ENCODE data around the gene PI4KA. TPM values are rescaled to one million over a fixed set of nuclear protein-coding genes. Genes with fewer than 3 reads are reported as not detected.
"Not testable (repeated sequence)": the region's sequence is repeated elsewhere in the genome, so short reads cannot be mapped to it uniquely, and the experiment has no call there.

Gene PI4KA
- polyA plus RNA-seq, 1 of the 3 experiments (the other 2 are of a cell fraction): 30.0 TPM

DNA sequence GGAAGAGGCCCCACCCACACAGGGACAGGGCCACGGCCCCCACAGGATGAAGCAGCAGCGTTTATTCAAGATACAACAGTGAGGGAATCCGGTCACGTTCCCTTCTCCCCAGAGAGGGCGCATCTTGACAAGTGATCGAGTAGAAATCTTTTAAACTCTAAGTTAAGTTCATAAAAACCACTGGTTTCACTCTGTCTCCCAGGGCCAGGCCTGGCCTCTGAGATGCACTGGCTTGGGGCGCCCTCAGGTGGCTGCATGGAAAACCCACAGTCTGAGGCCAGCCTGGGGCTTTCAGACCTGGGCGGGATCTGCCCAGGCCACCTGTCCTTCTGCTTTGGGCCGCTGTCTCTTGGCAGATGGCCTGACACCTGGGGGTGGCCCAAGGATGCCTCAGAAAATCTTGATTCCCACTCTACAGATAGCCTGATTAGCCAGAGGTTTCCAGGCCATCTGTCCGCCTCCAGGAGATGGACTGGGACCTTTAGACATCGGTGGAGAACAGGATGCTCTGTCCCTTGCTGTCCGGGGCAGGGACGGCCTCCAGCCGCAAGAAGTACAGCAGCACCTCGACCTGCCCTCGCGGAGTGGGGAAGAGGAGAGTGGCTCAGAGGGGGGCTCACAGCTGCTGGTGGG is 161.0 kb downstream of the PI4KA start:
- H3K36me3 ChIP-seq (replicated peaks in 1 of 2; ENCODE audit: control insufficient read depth in 1 of 2, insufficient read depth in 2 of 2, low read length in 1 of 2); H3K79me2 ChIP-seq (ENCODE audit: insufficient read depth); H3K9me2 ChIP-seq; POLR2A ChIA-PET; H3K4me1 ChIP-seq (ENCODE audit: control insufficient read depth in 1 of 2, insufficient read depth in 2 of 2, low read depth in 1 of 2, low read length in 1 of 2); H3K27me3 ChIP-seq (ENCODE audit: insufficient read depth); H3F3A ChIP-seq (replicated peaks; ENCODE audit: insufficient read depth); H3K9me3 ChIP-seq; H3K4me3 ChIP-seq (ENCODE audit: low read depth in 2 of 2, low read length in 1 of 2); H4K20me1 ChIP-seq (ENCODE audit: insufficient read depth); CTCF ChIA-PET: not testable (repeated sequence)
- Histone ChIP-seq H3K27ac (ENCODE audit: low read depth in 2 of 2, low read length in 1 of 2) (0 out of 4 replicates have a peak overlapping the region, but pooled peaks of 1 of the 2 experiments have one; percentile 32), H2AFZ (ENCODE audit: low read depth) (peak overlapping the region; percentile 59; the same call in 1 of the 2 replicates), H3K9ac (peak overlapping the region; percentile 46; the same call in 1 of the 2 replicates), H3K4me2 (peak overlapping the region; percentile 44; the same call in 1 of the 2 replicates)
- DNase-seq: peak; percentile 79
- TF ChIP-seq SMC3 (IDR thresholded peaks at IDR 0.05; ENCODE audit: low read depth, low read length) (peak; percentile 70), RAD21 (IDR thresholded peaks at IDR 0.05; ENCODE audit: low read length) (peak; percentile 79)
- TF ChIP-seq, protein P1, sequence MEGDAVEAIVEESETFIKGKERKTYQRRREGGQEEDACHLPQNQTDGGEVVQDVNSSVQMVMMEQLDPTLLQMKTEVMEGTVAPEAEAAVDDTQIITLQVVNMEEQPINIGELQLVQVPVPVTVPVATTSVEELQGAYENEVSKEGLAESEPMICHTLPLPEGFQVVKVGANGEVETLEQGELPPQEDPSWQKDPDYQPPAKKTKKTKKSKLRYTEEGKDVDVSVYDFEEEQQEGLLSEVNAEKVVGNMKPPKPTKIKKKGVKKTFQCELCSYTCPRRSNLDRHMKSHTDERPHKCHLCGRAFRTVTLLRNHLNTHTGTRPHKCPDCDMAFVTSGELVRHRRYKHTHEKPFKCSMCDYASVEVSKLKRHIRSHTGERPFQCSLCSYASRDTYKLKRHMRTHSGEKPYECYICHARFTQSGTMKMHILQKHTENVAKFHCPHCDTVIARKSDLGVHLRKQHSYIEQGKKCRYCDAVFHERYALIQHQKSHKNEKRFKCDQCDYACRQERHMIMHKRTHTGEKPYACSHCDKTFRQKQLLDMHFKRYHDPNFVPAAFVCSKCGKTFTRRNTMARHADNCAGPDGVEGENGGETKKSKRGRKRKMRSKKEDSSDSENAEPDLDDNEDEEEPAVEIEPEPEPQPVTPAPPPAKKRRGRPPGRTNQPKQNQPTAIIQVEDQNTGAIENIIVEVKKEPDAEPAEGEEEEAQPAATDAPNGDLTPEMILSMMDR (IDR thresholded peaks at IDR 0.05): peak; percentile 86
- WGBS (ENCODE audit: low lambda C conversion rate): 0% methylated on average over 11 of the region's 17 CpGs

DNA sequence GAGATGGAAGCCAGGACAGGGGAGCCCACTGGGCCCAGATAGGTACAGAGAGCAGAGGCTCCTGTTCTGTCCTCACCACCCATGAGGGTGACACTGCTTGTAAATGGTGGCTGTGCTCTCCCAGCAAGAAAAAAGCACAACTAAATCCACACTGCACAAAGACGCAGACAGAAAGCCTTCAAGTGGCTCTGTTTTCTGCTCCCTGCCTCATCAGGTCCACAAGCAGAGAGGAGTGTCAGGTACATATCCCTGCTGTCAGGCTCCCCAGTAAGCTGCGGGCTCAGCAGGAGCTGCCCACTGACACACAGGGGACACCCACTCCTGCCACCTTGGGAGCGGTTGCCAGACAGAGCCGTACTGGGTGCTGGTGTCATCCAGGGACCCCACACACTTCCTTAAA is 162.6 kb downstream of the PI4KA start:
- CTCF ChIA-PET; POLR2A ChIA-PET; H4K20me1 ChIP-seq (ENCODE audit: insufficient read depth); H3F3A ChIP-seq (replicated peaks; ENCODE audit: insufficient read depth); H3K27me3 ChIP-seq (ENCODE audit: insufficient read depth); H3K4me2 ChIP-seq; DNase-seq; H2AFZ ChIP-seq (ENCODE audit: low read depth); H3K79me2 ChIP-seq (ENCODE audit: insufficient read depth); H3K9ac ChIP-seq; H3K4me1 ChIP-seq (ENCODE audit: control insufficient read depth in 1 of 2, insufficient read depth in 2 of 2, low read depth in 1 of 2, low read length in 1 of 2); H3K4me3 ChIP-seq (ENCODE audit: low read depth in 2 of 2, low read length in 1 of 2); H3K36me3 ChIP-seq (replicated peaks in 1 of 2; ENCODE audit: control insufficient read depth in 1 of 2, insufficient read depth in 2 of 2, low read length in 1 of 2); H3K27ac ChIP-seq (ENCODE audit: low read depth in 2 of 2, low read length in 1 of 2); H3K9me3 ChIP-seq; H3K9me2 ChIP-seq: not testable (repeated sequence)
- no CpG with 5 or more reads among the region's 4 CpGs for WGBS (ENCODE audit: low lambda C conversion rate)

DNA sequence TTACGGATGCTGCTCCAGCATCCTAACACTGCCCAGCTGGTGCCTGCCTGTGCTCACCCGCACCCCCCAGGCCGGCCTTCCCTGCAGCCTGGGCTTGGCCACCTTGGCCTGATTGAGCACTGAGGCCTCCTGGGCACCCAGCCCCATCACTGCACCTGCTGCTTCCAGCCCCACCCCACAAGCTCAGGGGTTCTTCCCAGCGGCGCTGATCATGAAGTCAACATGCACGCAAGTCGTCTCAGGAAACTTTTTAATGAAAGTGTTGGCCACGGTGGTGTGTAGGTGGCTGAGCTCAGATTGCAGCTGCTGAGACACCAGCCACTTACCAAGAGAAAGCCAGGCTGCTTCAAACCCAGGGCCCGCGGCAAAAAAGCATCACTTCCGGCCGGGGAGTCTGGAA is 163.4 kb downstream of the PI4KA start:
- H3K9me3 ChIP-seq; CTCF ChIA-PET; POLR2A ChIA-PET; H3K9me2 ChIP-seq; H3K4me2 ChIP-seq; H3K4me1 ChIP-seq (ENCODE audit: control insufficient read depth in 1 of 2, insufficient read depth in 2 of 2, low read depth in 1 of 2, low read length in 1 of 2); H2AFZ ChIP-seq (ENCODE audit: low read depth); H3K27ac ChIP-seq (ENCODE audit: low read depth in 2 of 2, low read length in 1 of 2); DNase-seq; H3K79me2 ChIP-seq (ENCODE audit: insufficient read depth); H4K20me1 ChIP-seq (ENCODE audit: insufficient read depth); H3K9ac ChIP-seq; H3K36me3 ChIP-seq (replicated peaks in 1 of 2; ENCODE audit: control insufficient read depth in 1 of 2, insufficient read depth in 2 of 2, low read length in 1 of 2); H3K27me3 ChIP-seq (ENCODE audit: insufficient read depth); H3F3A ChIP-seq (replicated peaks; ENCODE audit: insufficient read depth); H3K4me3 ChIP-seq (ENCODE audit: low read depth in 2 of 2, low read length in 1 of 2): not testable (repeated sequence)
- whole genome bisulfite sequencing (ENCODE audit: low lambda C conversion rate): no CpG with 5 or more reads among the region's 12 CpGs

DNA sequence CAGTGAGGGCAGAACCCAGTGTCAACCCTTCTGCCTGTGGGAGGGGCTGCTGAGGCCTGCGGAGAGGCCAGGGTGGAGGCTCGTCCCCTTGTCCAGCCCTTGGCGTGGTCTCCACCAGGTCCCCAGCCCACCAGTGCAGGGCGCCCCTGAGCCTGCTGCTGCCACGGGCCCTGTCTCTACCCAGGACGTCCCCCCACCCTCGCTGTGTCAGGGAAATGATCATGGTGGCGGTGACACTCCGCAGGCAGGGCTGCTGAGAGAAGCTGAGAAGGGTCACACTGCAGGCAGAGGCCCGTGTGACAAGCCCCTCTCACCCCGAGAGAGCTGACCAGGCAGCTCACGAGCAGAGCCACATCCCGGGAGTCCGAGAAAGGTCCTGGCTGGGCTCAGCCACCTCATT is 164.4 kb downstream of the PI4KA start:
- H3K4me2 ChIP-seq; H2AFZ ChIP-seq (ENCODE audit: low read depth); CTCF ChIA-PET; H3K4me1 ChIP-seq (ENCODE audit: control insufficient read depth in 1 of 2, insufficient read depth in 2 of 2, low read depth in 1 of 2, low read length in 1 of 2); H3K27me3 ChIP-seq (ENCODE audit: insufficient read depth); H3K4me3 ChIP-seq (ENCODE audit: low read depth in 2 of 2, low read length in 1 of 2); H3K79me2 ChIP-seq (ENCODE audit: insufficient read depth); H3K36me3 ChIP-seq (replicated peaks in 1 of 2; ENCODE audit: control insufficient read depth in 1 of 2, insufficient read depth in 2 of 2, low read length in 1 of 2); DNase-seq; H3K9ac ChIP-seq; H3K27ac ChIP-seq (ENCODE audit: low read depth in 2 of 2, low read length in 1 of 2); H3F3A ChIP-seq (replicated peaks; ENCODE audit: insufficient read depth); H3K9me3 ChIP-seq; H3K9me2 ChIP-seq; POLR2A ChIA-PET; H4K20me1 ChIP-seq (ENCODE audit: insufficient read depth): not testable (repeated sequence)
- 80% methylated on average over 2 of the region's 14 CpGs for WGBS (ENCODE audit: low lambda C conversion rate)

DNA sequence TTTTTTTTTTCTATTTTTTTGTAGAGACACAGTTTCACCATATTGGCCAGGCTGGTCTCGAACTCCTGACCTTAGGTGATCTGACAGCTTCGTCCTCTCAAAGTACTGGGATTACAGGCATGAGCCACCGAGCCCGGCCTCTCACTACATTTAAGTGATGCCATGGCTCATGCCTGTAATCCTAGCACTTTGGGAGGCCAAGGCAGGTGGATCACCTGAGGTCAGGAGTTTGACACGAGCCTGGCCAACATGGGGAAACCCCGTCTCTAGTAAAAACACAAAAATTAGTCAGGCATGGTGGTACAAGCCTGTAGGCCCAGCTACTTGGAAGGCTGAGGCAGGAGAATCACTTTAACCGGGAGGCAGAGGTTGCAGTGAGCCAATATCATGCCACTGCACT is 165.7 kb downstream of the PI4KA start:
- H3K79me2 ChIP-seq (ENCODE audit: insufficient read depth); H3K27me3 ChIP-seq (ENCODE audit: insufficient read depth); H3K4me1 ChIP-seq (ENCODE audit: control insufficient read depth in 1 of 2, insufficient read depth in 2 of 2, low read depth in 1 of 2, low read length in 1 of 2); H3K9me3 ChIP-seq; H3K27ac ChIP-seq (ENCODE audit: low read depth in 2 of 2, low read length in 1 of 2); H2AFZ ChIP-seq (ENCODE audit: low read depth); H3F3A ChIP-seq (replicated peaks; ENCODE audit: insufficient read depth); H3K4me2 ChIP-seq; H3K36me3 ChIP-seq (replicated peaks in 1 of 2; ENCODE audit: control insufficient read depth in 1 of 2, insufficient read depth in 2 of 2, low read length in 1 of 2); H4K20me1 ChIP-seq (ENCODE audit: insufficient read depth); H3K4me3 ChIP-seq (ENCODE audit: low read depth in 2 of 2, low read length in 1 of 2); DNase-seq; H3K9ac ChIP-seq; POLR2A ChIA-PET; H3K9me2 ChIP-seq: not testable (repeated sequence)
- 69% methylated on average over 6 of the region's 7 CpGs for WGBS (ENCODE audit: low lambda C conversion rate)
- CTCF ChIA-PET: interaction anchor here (1.2 kb wide), 1 partner anchor 129 kb away, joined by 3 read pairs; no protein-coding TSS in a partner anchor

All from SK-N-SH (cell line).